Measurements from ENCODE around the gene LSM14A. TPM values are rescaled to one million over a fixed set of nuclear protein-coding genes. Genes with fewer than 3 reads are reported as not detected.

Gene LSM14A
- total RNA-seq, 4 donors from 2014 or later, result 51.5 to 110 (median 62.9) TPM

GRCh38 chr19:34259367-34260095, 87.2 kb downstream of the LSM14A start:
- Histone ChIP-seq H3K27ac (no peak overlapping the region), H3K4me3 (no peak overlapping the region), H3K27me3 (no peaks in the 10 kb centered on the region), H3K4me1 (peaks cover 0 to 52% (median 11%) of the 10 kb centered on the region in 3 donors), H3K9me3 (no peaks in the 10 kb centered on the region), H3K36me3 (peaks cover 0 to 5% (median 0%) of the 10 kb centered on the region in 3 donors)
- TF ChIP-seq CTCF (IDR thresholded peaks at IDR 0.05) (no peak), POLR2A (IDR thresholded peaks at IDR 0.05) (no peak)
- 71 to 72% methylated on average over 3 of the region's 3 CpGs for WGBS, 2 donors
- intact Hi-C loops (cut with DNase I), result no loop called here
- DNase-seq, result no peak

- Histone ChIP-seq H3K4me1 (peaks cover 0 to 53% (median 7%) of the 10 kb centered on the region in 3 donors), H3K27ac (no peak overlapping the region)
Measured at GRCh38 chr19:34260771-34261173, 88.5 kb downstream of the LSM14A start.

GRCh38 chr19:34261334-34262109, 89.2 kb downstream of the LSM14A start:
- TF ChIP-seq POLR2A (IDR thresholded peaks at IDR 0.05) (no peak), CTCF (IDR thresholded peaks at IDR 0.05) (no peak)
- Histone ChIP-seq H3K4me3 (no peak overlapping the region), H3K4me1 (peaks cover 0 to 45% (median 7%) of the 10 kb centered on the region in 3 donors), H3K27ac (no peak overlapping the region), H3K36me3 (peaks cover 0 to 5% (median 0%) of the 10 kb centered on the region in 3 donors), H3K27me3 (no peaks in the 10 kb centered on the region), H3K9me3 (no peaks in the 10 kb centered on the region)
- 75 to 76% methylated on average over 6 of the region's 6 CpGs for WGBS, 2 donors
- intact Hi-C loops (cut with DNase I), result no loop called here
- DNase-seq, result no peak

More at GRCh38 chr19:34260771-34261173, 88.5 kb downstream of the LSM14A start:
- TF ChIP-seq CTCF (IDR thresholded peaks at IDR 0.05) (no peak), POLR2A (IDR thresholded peaks at IDR 0.05) (no peak)
- DNase-seq, result no peak
- intact Hi-C loops (cut with DNase I), result no loop called here
- peaks cover 0 to 5% (median 0%) of the 10 kb centered on the region in 3 donors for H3K36me3 ChIP-seq
- 68 to 72% methylated on average over 6 of the region's 6 CpGs for WGBS, 2 donors
- H3K9me3 ChIP-seq, result no peaks in the 10 kb centered on the region
- no peaks in the 10 kb centered on the region for H3K27me3 ChIP-seq
- H3K4me3 ChIP-seq, result no peak overlapping the region

GRCh38 chr19:34263745-34264237, 91.5 kb downstream of the LSM14A start:
- no peaks in the 10 kb centered on the region for H3K9me3 ChIP-seq
- H3K4me1 ChIP-seq, result peaks cover 0 to 48% (median 5%) of the 10 kb centered on the region in 3 donors
- no peak overlapping the region for H3K27ac ChIP-seq
- intact Hi-C loops (cut with DNase I), result no loop called here
- DNase-seq, result no peak
- TF ChIP-seq POLR2A (IDR thresholded peaks at IDR 0.05), result no peak
- no peak for TF ChIP-seq CTCF (IDR thresholded peaks at IDR 0.05)
- H3K27me3 ChIP-seq, result no peaks in the 10 kb centered on the region
- WGBS, 2 donors, result 81 to 91% methylated on average over 8 of the region's 8 CpGs
- no peak overlapping the region for H3K4me3 ChIP-seq
- H3K36me3 ChIP-seq, result peaks cover 0 to 1% (median 0%) of the 10 kb centered on the region in 3 donors

- Histone ChIP-seq H3K4me3 (peak overlapping the region in 2 of 4 donors; percentile 11 to 42), H3K9me3 (no peaks in the 10 kb centered on the region), H3K4me1 (peaks cover 0 to 54% (median 8%) of the 10 kb centered on the region in 3 donors), H3K36me3 (no peaks in the 10 kb centered on the region), H3K27me3 (no peaks in the 10 kb centered on the region), H3K27ac (peak overlapping the region in 3 of 4 donors; percentile 30 to 74 (median 50))
- TF ChIP-seq CTCF (IDR thresholded peaks at IDR 0.05), result no peak
- TF ChIP-seq POLR2A (IDR thresholded peaks at IDR 0.05), result no peak
- 62 to 63% methylated on average over 5 to 6 of the region's 6 CpGs for WGBS, 2 donors
- DNase-seq, result no peak
- intact Hi-C loops (cut with DNase I), result no loop called here
Measured at GRCh38 chr19:34265221-34265650, 92.9 kb downstream of the LSM14A start.
